ENCODE measurements around the gene ZNF77.
"Not testable (repeated sequence)": the region's sequence is repeated elsewhere in the genome, so short reads cannot be mapped to it uniquely, and the experiment has no call there.

The ZNF77 gene

DNA sequence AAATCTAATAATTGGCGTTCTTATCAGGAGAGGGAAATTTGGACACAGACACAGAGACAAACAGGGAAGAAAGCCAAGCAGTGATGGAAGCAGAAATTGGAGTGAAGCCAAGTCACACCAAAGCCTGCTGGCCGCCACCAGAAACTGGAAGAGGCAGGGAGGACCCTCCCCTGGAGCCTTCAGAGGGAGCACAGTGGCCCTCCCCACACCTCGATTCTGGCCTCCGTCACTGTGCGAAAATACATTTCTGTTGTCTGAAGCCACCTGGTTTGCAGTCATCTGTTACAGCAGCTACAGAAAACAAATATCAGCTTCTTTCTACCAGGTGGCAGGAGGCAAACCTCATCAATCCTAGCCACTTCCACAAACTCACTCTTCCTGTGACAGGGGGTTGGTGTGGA is 24.3 kb upstream of the ZNF77 start:
- no peak for DNase-seq

DNA sequence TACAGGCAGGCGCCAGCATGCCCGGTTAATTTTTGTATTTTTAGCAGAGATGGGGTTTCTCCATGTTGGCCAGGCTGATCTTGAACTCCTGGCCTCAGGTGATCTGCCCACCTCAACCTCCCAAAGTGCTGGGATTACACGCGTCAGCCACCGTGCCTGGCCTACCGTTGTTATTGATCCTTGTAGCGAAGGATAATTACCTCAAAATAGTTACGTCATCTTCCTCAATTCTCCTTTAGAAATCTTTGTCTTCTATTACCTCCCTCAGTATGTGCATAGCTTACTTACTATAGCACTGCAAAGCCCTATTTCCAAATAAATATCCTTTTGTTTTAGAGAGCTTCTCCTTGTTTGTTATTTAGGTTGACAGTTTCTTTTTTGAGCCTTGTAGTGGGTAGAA is 23.2 kb upstream of the ZNF77 start:
- no peak for DNase-seq

DNA sequence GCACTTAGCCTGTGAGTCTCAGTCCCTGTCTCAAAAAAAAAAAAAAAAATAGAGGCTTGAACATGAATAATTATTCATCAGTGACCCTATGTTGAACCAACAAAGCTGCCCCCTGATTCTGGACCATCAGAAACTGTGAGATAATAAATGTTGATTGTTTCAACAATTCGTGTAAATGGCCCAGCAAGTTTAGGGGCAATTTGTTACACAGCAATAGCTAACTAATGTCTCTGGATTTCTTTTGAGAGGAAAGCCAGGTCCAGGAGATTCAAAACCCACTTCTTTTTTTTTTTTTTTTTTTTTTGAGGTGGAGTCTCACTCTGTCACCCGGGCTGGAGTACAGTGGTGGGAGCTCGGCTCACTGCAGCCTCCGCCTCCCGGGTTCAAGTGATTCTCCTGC is 20.1 kb upstream of the ZNF77 start:
- no peak for DNase-seq

GRCh38 chr19:2963631-2964030 is 18.9 kb upstream of the ZNF77 start:
- not testable (repeated sequence) for DNase-seq

- DNase-seq, result no peak
Measured at GRCh38 chr19:2963122-2963521, 18.4 kb upstream of the ZNF77 start.

- peak; percentile 75 for DNase-seq
Measured at GRCh38 chr19:2962018-2962670, 17.4 kb upstream of the ZNF77 start.

GRCh38 chr19:2960120-2960519 is 15.3 kb upstream of the ZNF77 start:
- DNase-seq, result no peak

DNA sequence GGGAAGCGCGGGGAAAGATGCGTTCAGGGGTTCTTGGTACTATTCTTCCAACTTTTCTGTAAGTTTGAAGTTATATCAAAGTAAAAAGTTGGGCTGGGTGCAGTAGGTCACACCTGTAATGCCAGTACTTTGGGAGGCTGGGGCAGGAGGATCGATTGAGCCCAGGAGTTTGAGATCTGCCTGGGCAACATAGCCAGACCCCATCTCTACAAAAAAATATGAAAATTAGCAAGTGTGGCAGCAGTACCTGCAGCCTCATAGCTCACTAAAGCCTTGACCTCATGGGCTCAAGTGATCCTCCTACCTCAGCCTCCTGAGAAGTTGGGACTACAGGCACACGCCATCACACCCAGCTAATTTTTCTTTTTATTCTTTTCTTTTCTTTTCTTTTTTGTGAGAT is 12.4 kb upstream of the ZNF77 start:
- no peak for DNase-seq

DNA sequence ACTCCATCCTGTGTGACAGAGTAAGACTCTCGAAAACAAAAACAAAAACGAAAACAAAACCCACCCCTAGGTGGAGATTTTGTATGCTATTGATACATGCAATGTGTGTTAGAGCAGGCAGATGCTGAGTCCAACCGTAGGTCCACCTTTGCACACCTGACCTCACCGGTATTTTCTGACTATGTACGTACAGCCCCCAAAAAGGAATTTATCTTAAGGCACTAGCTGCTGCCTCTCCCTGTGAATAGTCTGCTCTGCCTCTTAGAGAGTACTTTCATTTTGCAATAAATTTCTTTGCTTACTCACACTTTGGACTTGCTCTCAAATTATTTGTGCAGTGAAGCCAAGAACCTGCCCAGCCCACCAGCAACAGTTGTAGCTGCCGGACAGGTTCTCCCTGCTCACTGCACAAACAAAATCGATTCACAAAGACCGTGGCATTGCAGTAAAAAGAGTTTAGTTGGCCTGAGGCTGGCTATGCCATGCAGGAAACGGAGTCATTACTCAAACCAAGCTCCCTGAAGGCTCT is 8.2 kb upstream of the ZNF77 start:
- no peak for DNase-seq

DNA sequence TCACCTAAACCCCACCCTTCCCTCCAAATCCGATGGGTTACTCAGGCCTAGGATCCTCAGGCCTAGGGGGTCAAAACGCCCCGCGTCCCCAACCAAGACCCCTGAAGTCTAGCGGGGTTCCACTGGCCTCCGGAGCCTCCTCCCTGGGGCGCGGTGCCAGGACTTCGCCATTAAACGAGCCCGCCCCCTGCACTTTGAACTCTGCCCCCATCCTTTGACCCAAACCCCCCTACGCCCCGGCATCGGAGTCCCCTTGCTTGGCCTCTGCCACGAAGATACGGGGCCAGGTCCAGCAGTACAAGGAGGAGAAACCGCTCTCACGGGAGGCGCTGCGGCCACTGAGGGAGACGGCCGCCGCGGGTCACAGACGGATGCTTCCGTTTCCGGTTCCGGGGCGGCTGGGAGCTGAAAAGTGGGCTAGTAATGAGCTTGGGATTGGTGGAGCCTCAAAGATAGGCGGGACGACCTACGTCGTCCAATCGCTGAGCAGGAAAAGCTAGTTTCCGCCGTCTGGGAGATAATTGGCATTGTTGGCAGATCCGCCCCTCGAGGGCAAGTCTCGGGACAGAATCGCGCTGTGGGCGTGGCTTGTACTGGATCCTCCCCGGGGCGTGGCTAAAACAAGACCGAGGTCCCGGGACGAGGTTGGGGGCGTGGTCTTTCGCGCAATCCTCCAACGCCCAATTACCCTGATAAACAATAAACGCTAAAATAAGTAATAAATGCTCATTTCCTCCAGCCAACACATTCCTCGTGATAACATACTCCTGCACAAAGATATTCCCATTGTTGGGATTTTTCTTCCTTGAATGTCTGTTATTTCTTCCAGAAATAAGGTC is 5.7 kb upstream of the ZNF77 start:
- DNase-seq, result peak; percentile 99

- no peak for DNase-seq
Measured at GRCh38 chr19:2949939-2950285, 5.1 kb upstream of the ZNF77 start.

DNA sequence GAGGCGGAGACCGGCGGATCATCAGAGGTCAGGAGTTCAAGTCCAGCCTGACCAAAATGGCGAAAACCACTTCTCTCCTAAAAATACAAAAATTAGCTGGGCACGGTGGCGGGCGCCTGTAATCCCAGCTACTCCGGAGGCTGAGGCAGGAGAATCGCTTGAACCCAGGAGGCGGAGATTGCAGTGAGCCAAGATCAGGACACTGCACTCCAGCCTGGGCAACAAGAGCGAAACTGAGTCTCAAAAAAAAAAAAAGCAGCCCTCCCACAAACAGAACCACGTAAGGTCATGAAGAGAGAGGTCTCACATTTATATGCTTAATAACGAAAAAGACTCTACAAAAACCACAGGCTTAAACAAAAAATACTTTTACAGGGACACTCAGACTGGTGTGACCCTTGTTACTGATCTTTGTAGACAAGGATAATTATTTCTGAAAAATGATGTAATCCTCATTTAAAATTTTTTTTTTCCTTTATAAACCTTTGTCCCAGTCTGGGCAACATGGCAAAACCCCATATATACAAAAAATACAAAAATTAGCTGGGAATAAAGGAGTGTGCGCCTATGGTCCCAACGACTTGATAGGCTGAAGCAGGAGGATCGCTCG is 909 bp upstream of the ZNF77 start:
- no peak for DNase-seq

GRCh38 chr19:2944403-2944774 is 382 bp downstream of the ZNF77 start:
- DNase-seq, result no peak

DNA sequence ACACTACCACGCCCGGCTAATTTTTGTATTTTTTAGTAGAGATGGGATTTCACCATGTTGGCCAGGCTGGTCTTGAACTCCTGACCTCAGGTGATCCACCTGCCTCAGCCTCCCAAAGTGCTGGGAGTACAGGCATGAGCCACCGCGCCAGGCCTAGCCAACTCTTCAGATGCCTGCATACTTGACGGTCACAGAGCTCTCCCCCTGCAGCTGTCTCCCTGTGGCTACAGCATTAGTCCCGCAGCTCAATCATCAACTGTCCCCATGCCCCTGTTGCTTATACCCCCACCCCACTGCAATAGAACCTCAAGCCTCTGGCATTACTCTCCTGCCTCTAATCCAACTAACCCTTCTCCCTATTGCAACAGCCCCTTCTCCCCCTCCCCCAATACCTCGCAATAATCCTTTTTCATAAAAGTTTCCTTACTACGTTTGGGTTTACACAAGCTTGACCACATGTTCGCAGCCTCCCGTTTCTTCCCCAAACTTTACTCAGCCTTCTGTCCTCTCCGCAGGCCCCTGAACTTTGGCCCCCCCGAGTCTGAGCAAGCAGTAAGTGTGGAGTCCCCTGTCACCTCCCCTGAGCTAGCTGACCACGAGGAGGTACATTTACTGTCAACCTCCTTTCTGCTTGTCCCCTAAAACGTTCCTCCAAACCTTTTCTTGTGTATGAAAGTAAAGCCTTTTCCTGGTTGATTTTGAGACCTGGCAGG is 1.7 kb downstream of the ZNF77 start:
- DNase-seq, result no peak

- not testable (repeated sequence) for DNase-seq
Measured at GRCh38 chr19:2935863-2936262, 8.9 kb downstream of the ZNF77 start.

DNA sequence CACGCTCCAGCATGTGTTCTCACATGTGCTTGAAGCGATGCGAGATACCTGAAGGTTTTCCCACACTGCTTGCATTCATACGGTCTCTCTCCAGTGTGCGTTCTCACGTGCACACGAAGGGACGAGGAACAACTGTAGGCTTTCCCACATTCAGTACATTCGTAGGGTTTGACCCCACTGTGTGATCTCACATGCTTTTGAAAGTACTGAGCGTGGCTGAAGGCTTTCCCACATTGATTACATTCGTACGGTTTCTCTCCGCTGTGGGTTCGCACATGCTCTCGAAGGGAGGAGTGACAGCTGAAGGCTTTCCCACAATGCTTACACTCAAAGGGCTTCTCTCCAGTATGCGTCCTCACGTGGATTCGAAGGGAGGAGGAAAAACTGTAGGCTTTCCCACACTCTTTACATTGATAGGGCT is 11.3 kb downstream of the ZNF77 start:
- no peak for DNase-seq

GRCh38 chr19:2927032-2927430 is 17.7 kb downstream of the ZNF77 start:
- no peak for DNase-seq

- DNase-seq, result no peak
Measured at GRCh38 chr19:2926341-2927031, 18.3 kb downstream of the ZNF77 start.

- DNase-seq, result no peak
Measured at GRCh38 chr19:2923510-2923909, 21.3 kb downstream of the ZNF77 start.

GRCh38 chr19:2922987-2923386 is 21.8 kb downstream of the ZNF77 start:
- DNase-seq, result no peak

- no peak for DNase-seq
Measured at GRCh38 chr19:2917275-2918184, 27.2 kb downstream of the ZNF77 start.

- DNase-seq, result no peak
Measured at GRCh38 chr19:2912306-2912705, 32.5 kb downstream of the ZNF77 start.

All from CD4-positive, alpha-beta T cell treated with Interleukin-4 for 4 hours (primary cell).